Psoas muscle (tissue), 8 donors: Measurements from ENCODE around the gene COX6A2. TPM values are rescaled to one million over a fixed set of nuclear protein-coding genes. Genes with fewer than 3 reads are reported as not detected.

Experiments used
- ATAC-seq, 4 donors: fragments of 200-7000 bp; cut with Tn5 transposase; one replicate each; pipeline ENCODE4 v1.9.1; 2020; ENCODE audit warnings: moderate library complexity in 3 of 4, mild to moderate bottlenecking in 2 of 4
- DNase-seq, 2 donors: peaks; one replicate each; pipeline ENCODE4 v3.0.0-alpha.2; 2020
- H3K27ac ChIP-seq: fragments of 200-600 bp; one replicate; pipeline ENCODE4 v1.8.0; 2022
- H3K27me3 ChIP-seq, 3 donors: fragments of 200-600 bp in 1 of 3; one replicate each; pipeline versions ENCODE4 v1.6.1 to v1.8.0; 2013 to 2022; ENCODE audit warnings: low read length in 2 of 3, mild to moderate bottlenecking in 2 of 3, moderate library complexity in 1 of 3; ENCODE audit not compliant: insufficient read depth in 3 of 3
- H3K36me3 ChIP-seq, 2 donors: fragments of 200-600 bp in 1 of 2; one replicate each; pipeline versions ENCODE4 v1.6.1 to v1.8.0; 2013 to 2022; ENCODE audit warnings: low read depth in 1 of 2, mild to moderate bottlenecking in 1 of 2, moderate library complexity in 1 of 2; ENCODE audit not compliant: insufficient read depth in 1 of 2
- H3K4me1 ChIP-seq: fragments of 200-600 bp; one replicate; pipeline ENCODE4 v1.8.0; 2022
- H3K4me3 ChIP-seq: fragments of 200-600 bp; one replicate; pipeline ENCODE4 v1.8.0; 2022; ENCODE audit warnings: mild to moderate bottlenecking
- H3K9me3 ChIP-seq: fragments of 200-600 bp; one replicate; pipeline ENCODE4 v1.8.0; 2022
- CTCF ChIP-seq: fragments of 200-600 bp; IDR thresholded peaks from one replicate; pipeline ENCODE4 v1.8.0; 2022; ENCODE audit warnings: antibody characterized with exemption
- WGBS, 3 donors: extraction: QIAGEN DNeasy Blood & Tissue Kit; methylation state at CpG; one replicate each; pipeline versions ENCODE4 v1.1.6 to v1.1.7; 2013; 5-methylcytosine and 5-hydroxymethylcytosine counted together
- intact Hi-C, 2 donors: fragments of 100-400 bp; cut with DNase I; formaldehyde crosslinking; loops; one replicate each; pipeline versions ENCODE4 v1.11.0 to v1.14.2; 2022
- polyA plus RNA-seq, 3 donors: library from polyadenylated mRNA; stranded (reverse); fragments of 200-250 nt; gene quantifications; one replicate each; pipeline ENCODE4 v1.2.3, GENCODE V29; 2013
- total RNA-seq, 4 donors: library from RNA; stranded (reverse); fragmentation: NEBNext Ultra II Directional in 2 of 4; extraction: Animal tissue kit (Norgen Biotek cat#: 25700) in 2 of 4; gene quantifications; one replicate each; pipeline versions ENCODE4 v1.2.1 to v1.2.4, GENCODE V29; 2021 to 2023
- donor health status: healthy with polysubstance abuse.
- donor health status: DM: no; HTN: no; CAD: no; lungs with moderate emphysema.
- donor health status: Bipolar disorder and iron deficiency.
- donor health status: healthy.
- donor health status: DM: yes; HTN: yes; CAD: no.
- donor health status: DM: no; HTN: no; CAD: no.
- donor health status: DM: no; HTN: no; CAD: no.
- donor health status: DM: yes; HTN: yes; CAD: no.

The COX6A2 gene
- total and polyA plus RNA-seq, 7 donors: 1,027 to 3,792 (median 1,232) TPM

GRCh38 chr16:31404353-31405064 is 23.7 kb downstream of the COX6A2 start:
- no peaks in the 10 kb centered on the region for H3K36me3 ChIP-seq
- H3K4me1 ChIP-seq: no peaks in the 10 kb centered on the region
- 55 to 64% (median 60%) methylated on average over 9 of the region's 9 CpGs for WGBS, 3 donors
- ATAC-seq (peak in 3 of 4 donors; percentile 41 to 72 (median 44)), DNase-seq (no peak)
- H3K9me3 ChIP-seq: no peaks in the 10 kb centered on the region
- H3K27me3 ChIP-seq: no peaks in the 10 kb centered on the region
- intact Hi-C loops: no loop called here
- peak overlapping the region; percentile 46 for H3K4me3 ChIP-seq
- TF ChIP-seq CTCF: no peak
- no peak overlapping the region for H3K27ac ChIP-seq

DNA sequence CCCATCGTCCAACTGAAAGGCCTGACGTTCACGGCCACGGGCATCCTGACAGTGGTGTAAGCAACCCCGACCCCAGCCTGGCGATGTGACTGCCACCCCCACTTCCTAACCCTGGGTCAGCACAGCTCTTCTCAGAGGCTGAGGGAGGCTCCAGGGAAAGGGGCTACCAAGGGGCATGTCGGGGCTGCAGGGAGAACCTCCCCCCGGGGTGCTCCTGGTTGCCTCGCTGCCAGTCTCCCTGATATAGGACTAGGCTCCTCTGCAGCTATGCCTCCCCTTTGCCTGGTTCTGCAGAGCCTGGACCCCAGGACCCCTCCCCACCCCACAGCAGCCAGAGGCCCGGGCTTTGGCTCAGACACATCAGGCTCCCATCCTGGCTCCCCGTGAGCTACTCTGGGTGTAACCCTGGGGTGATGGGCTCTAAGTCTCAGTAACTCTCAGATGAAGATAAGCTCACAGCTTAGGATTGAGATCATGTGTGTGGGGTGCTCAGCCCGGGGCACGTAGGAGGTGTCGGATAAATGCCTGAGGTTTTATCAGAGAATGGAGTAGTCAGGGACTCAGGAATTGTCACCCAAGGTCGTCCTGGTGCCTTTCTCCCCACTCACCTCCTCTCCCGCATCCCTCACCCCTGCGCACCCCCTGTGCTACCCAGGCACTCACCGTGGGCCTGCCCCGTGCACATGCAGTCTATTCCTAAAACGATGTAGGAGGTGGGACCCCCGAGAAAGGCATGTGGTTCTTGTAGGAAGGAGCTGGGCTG is 24.4 kb downstream of the COX6A2 start:
- Histone ChIP-seq H3K4me1 (no peaks in the 10 kb centered on the region), H3K36me3 (no peaks in the 10 kb centered on the region), H3K9me3 (no peaks in the 10 kb centered on the region), H3K4me3 (peak overlapping the region; percentile 46), H3K27ac (no peak overlapping the region), H3K27me3 (no peaks in the 10 kb centered on the region)
- 75 to 81% (median 78%) methylated on average over 21 of the region's 21 CpGs for WGBS, 3 donors
- intact Hi-C loops: no loop called here
- TF ChIP-seq CTCF: no peak
- no peak for ATAC-seq
- no peak for DNase-seq

- DNase-seq: no peak
- H3K27ac ChIP-seq: no peak overlapping the region
- no peak for ATAC-seq
- H3K4me1 ChIP-seq: no peaks in the 10 kb centered on the region
- H3K4me3 ChIP-seq: no peak overlapping the region
- intact Hi-C loops: no loop called here
- 85 to 94% (median 92%) methylated on average over 1 of the region's 1 CpG for WGBS, 3 donors
- TF ChIP-seq CTCF: no peak
- H3K9me3 ChIP-seq: no peaks in the 10 kb centered on the region
- no peaks in the 10 kb centered on the region for H3K36me3 ChIP-seq
- no peaks in the 10 kb centered on the region for H3K27me3 ChIP-seq
Observed at GRCh38 chr16:31402687-31403086, 25.5 kb downstream of the COX6A2 start.

DNA sequence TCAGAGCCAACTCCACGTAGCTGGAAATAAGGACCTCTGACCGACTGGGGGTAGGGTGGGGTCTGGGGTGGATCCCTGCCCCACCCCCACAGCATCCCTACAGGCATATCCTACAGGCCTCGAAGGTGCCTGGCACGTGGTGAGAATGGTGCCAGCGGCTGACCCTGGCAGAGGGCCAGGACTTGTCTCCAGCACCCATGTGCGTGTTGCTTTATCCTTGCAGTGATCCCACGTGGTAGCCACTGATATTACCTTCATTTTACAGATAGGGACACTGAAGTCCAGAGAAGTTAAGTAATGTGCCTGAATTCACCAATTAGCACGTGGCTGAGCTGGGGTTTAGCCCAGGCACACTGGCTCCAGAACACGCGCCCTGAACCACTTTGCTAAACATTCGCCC is 26.7 kb downstream of the COX6A2 start:
- H3K4me3 ChIP-seq: no peak overlapping the region
- ATAC-seq (no peak), DNase-seq (no peak)
- 68 to 73% (median 71%) methylated on average over 11 of the region's 11 CpGs for WGBS, 3 donors
- H3K27me3 ChIP-seq: no peaks in the 10 kb centered on the region
- intact Hi-C loops: no loop called here
- H3K9me3 ChIP-seq: no peaks in the 10 kb centered on the region
- no peak for TF ChIP-seq CTCF
- no peaks in the 10 kb centered on the region for H3K36me3 ChIP-seq
- no peaks in the 10 kb centered on the region for H3K4me1 ChIP-seq
- H3K27ac ChIP-seq: no peak overlapping the region
